Testis (tissue), 3 donors: Measurements from ENCODE around the gene AAMDC. TPM values are rescaled to one million over a fixed set of nuclear protein-coding genes. Genes with fewer than 3 reads are reported as not detected.
"Not testable (repeated sequence)": the region's sequence is repeated elsewhere in the genome, so short reads cannot be mapped to it uniquely, and the experiment has no call there.

ENCODE experiments used
- DNase-seq: peaks from one replicate; pipeline ENCODE4 v3.0.0-alpha.2; 2019
- H3K27ac ChIP-seq, 2 donors: fragments of 200-600 bp; sonication (generic); one replicate each; pipeline ENCODE4 v1.5.1; 2019
- H3K27me3 ChIP-seq: fragments of 200-600 bp; sonication (generic); one replicate; pipeline ENCODE4 v1.5.1; 2019
- H3K36me3 ChIP-seq: fragments of 200-600 bp; sonication (generic); one replicate; pipeline ENCODE4 v1.5.1; 2017; ENCODE audit warnings: low read depth; ENCODE audit errors: missing control alignments
- H3K4me1 ChIP-seq: fragments of 200-600 bp; sonication (generic); one replicate; pipeline ENCODE4 v1.5.1; 2019
- H3K4me3 ChIP-seq, 2 donors: fragments of 200-600 bp; sonication (generic); one replicate each; pipeline ENCODE4 v1.5.1; 2017 to 2019
- H3K9me3 ChIP-seq: fragments of 200-600 bp; sonication (generic); one replicate; pipeline ENCODE4 v1.5.1; 2017
- POLR2A ChIP-seq: fragments of 450-650 bp; IDR thresholded peaks from one replicate; pipeline ENCODE4 v1.6.1; 2017; ENCODE audit warnings: antibody characterized with exemption, mild to moderate bottlenecking, moderate library complexity
- WGBS, 2 donors: methylation state at CpG; one replicate each; pipeline ENCODE4 v1.1.5; 2018; 5-methylcytosine and 5-hydroxymethylcytosine counted together
- intact Hi-C: fragments of 100-400 bp; cut with DNase I; formaldehyde crosslinking; loops from one replicate; pipeline ENCODE4 v1.15.1; 2023; ENCODE audit warnings: low total_unique reads
- polyA plus RNA-seq: library from polyadenylated mRNA; stranded (reverse); fragments of 350-450 nt; fragmentation: Illumina TruSeq; extraction: RNeasy Lipid Tissue Mini Kit (QIAGEN cat#74804); gene quantifications from one replicate; pipeline ENCODE4 v1.2.3, GENCODE V29; 2014; ENCODE audit warnings: low read depth, low replicate concordance; ENCODE audit not compliant: insufficient read depth
- total RNA-seq, 2 donors: library from RNA; depleted of rRNA; stranded (reverse); fragments of >200 nt; gene quantifications; one replicate each; pipeline ENCODE4 v1.2.3, GENCODE V29; 2016
- TF ChIP-seq, protein P1 (sequence below), 3 experiments: fragments of 450-650 bp in 2 of 3; fragments of 200-600 bp in 1 of 3; sonication (generic) in 1 of 3; IDR thresholded peaks; one replicate each; pipeline ENCODE4 v1.5.1; 2016 to 2019; ENCODE audit warnings: antibody characterized with exemption in 3 of 3, mild to moderate bottlenecking in 2 of 3, moderate library complexity in 1 of 3

Gene AAMDC
- total and polyA plus RNA-seq, 3 donors from 2014 or later, result 20.2 to 56.6 (median 22.0) TPM

DNA sequence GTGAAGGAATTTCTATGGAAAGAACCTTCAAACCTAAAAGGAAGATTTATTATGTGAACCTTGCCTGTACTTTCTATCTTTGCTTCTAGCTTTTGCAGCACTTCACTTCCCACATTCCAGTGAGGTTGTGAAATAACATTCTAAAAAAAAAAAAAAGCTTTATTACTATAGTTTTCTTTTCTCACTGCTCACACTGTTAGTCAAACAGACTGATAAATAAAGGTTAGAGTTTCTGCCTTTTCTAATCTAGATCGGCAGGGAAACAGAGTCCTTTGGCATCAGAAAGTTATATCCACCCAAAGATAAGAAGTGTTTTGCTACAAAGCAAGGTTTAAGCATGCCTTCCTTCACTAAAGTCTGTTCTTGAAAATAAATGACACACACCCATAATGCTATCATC is 2.8 kb downstream of the AAMDC start:
- intact Hi-C loops, result loop anchor here (10.0 kb wide), 1 partner anchor 171 kb away; the partner anchor contains the start of gene INTS4
- DNase-seq, result no peak
- WGBS, 2 donors, result 33 to 46% methylated on average over 1 of the region's 1 CpG
- TF ChIP-seq, protein P1, sequence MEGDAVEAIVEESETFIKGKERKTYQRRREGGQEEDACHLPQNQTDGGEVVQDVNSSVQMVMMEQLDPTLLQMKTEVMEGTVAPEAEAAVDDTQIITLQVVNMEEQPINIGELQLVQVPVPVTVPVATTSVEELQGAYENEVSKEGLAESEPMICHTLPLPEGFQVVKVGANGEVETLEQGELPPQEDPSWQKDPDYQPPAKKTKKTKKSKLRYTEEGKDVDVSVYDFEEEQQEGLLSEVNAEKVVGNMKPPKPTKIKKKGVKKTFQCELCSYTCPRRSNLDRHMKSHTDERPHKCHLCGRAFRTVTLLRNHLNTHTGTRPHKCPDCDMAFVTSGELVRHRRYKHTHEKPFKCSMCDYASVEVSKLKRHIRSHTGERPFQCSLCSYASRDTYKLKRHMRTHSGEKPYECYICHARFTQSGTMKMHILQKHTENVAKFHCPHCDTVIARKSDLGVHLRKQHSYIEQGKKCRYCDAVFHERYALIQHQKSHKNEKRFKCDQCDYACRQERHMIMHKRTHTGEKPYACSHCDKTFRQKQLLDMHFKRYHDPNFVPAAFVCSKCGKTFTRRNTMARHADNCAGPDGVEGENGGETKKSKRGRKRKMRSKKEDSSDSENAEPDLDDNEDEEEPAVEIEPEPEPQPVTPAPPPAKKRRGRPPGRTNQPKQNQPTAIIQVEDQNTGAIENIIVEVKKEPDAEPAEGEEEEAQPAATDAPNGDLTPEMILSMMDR (IDR thresholded peaks at IDR 0.05), result no peak
- peaks cover 11% of the 10 kb centered on the region for H3K4me1 ChIP-seq
- no peaks in the 10 kb centered on the region for H3K9me3 ChIP-seq
- no peak overlapping the region for H3K27ac ChIP-seq
- H3K27me3 ChIP-seq, result no peaks in the 10 kb centered on the region
- no peak overlapping the region for H3K4me3 ChIP-seq
- no peaks in the 10 kb centered on the region for H3K36me3 ChIP-seq

DNA sequence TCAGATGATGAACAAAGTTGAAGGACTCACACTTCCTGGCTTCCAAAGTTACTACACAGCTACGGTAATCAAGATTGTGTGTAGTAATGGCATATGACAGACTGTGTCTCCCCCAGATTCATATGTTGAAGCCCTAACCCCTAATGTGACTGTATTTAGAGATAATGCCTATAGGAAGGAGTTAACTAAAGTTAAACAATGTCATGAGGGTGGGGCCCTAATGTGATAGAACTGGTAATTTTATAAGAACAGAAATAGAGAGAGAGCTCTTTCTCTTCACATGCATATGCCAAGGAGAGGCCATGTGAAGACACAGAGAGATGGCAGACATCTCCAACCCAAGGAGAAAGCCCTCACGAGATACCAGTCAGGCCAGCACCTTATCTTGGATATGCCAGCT is 8.0 kb downstream of the AAMDC start:
- no peak for DNase-seq
- Histone ChIP-seq H3K9me3 (no peaks in the 10 kb centered on the region), H3K36me3 (no peaks in the 10 kb centered on the region), H3K4me1 (peaks cover 2% of the 10 kb centered on the region), H3K27ac (no peak overlapping the region), H3K27me3 (no peaks in the 10 kb centered on the region), H3K4me3 (no peak overlapping the region)
- WGBS, 2 donors, result 94 to 97% methylated on average over 2 of the region's 2 CpGs
- TF ChIP-seq POLR2A, result no peak
- TF ChIP-seq, protein P1 (IDR thresholded peaks at IDR 0.05), result no peak
- intact Hi-C loops, result loop anchor here (10.0 kb wide), 1 partner anchor 166 kb away; the partner anchor contains the start of gene INTS4

DNA sequence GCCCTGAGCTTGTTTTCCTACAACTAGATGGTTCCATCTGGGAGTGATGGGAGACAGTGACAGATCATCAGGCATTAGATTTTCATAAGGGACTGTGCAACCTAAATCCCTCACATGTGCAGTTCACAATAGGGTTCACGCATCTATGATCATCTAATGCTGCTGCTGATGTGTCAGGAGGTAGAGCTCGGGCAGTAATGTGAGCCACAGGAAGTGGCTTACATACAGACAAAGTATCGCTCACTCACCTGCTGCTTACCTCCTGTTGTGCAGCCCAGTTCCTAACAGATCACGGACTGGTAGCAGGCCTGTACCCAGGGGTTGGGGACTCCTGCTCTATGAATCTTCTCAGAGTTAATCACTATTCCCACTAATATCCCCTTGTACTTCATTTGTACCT is 12.4 kb downstream of the AAMDC start:
- H3K9me3 ChIP-seq, result no peaks in the 10 kb centered on the region
- no peak overlapping the region for H3K27ac ChIP-seq
- intact Hi-C loops, result no loop called here
- no peaks in the 10 kb centered on the region for H3K27me3 ChIP-seq
- no peaks in the 10 kb centered on the region for H3K36me3 ChIP-seq
- no peak overlapping the region for H3K4me3 ChIP-seq
- 94 to 97% methylated on average over 4 of the region's 4 CpGs for WGBS, 2 donors
- no peaks in the 10 kb centered on the region for H3K4me1 ChIP-seq
- DNase-seq, result no peak
- no peak for TF ChIP-seq POLR2A
- TF ChIP-seq, protein P1 (IDR thresholded peaks at IDR 0.05), result no peak

DNA sequence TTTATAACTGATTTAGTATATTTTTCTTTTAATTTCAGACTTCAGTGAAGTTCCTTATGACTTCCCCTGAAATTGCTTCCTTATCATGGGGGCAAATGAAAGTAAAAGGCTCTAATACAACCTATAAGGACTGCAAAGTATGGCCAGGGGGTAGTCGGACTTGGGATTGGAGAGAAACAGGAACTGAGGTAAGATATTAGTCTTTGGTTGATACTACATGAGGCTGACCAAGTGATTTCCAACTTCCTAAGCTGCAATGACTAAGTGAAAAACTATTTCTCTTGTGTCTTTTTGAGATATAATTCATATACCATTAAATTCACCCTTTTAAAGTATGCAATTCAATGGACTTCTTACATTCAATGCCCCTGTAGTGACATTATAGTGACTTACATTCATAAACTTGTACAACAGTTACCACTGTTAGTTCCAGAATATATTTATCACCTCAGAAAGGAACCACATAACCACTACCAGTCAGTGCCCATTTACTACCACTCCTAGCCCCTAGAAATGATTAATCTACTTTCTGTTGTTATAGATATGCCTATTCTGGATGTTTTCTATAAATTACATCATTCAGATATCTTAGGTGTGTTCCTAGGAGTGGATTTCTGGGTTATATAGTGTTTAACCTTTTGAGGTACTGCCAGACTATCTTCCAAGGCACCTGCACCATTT is 21.6 kb downstream of the AAMDC start:
- no peak for DNase-seq
- intact Hi-C loops, result no loop called here
- no peak overlapping the region for H3K27ac ChIP-seq
- H3K27me3 ChIP-seq, result no peaks in the 10 kb centered on the region
- TF ChIP-seq POLR2A, result no peak
- TF ChIP-seq, protein P1 (IDR thresholded peaks at IDR 0.05), result no peak
- H3K9me3 ChIP-seq, result no peaks in the 10 kb centered on the region
- no peak overlapping the region for H3K4me3 ChIP-seq
- 87 to 90% methylated on average over 1 of the region's 1 CpG for WGBS, 2 donors
- H3K36me3 ChIP-seq, result no peaks in the 10 kb centered on the region
- no peaks in the 10 kb centered on the region for H3K4me1 ChIP-seq

DNA sequence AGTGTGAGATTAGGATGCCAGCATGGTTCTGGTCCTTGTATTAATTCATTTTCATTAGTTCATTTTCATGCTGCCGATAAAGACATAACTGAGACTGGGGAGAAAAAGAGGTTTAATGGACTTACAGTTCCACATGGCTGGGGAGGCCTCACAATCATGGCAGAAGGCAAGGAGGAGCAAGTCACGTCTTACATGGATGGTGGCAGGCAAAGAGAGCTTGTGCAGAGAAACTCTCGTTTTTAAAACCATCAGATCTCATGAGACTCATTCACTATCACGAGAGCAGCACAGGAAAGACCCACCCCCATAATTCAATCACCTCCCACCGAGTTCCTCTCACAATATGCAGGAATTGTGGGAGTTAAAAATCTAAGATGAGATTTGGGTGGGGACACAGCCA is 22.8 kb downstream of the AAMDC start:
- H3K36me3 ChIP-seq, DNase-seq, H3K27ac ChIP-seq, H3K9me3 ChIP-seq, intact Hi-C loops, H3K4me3 ChIP-seq, H3K4me1 ChIP-seq, H3K27me3 ChIP-seq: not testable (repeated sequence)
- 80 to 93% methylated on average over 5 of the region's 5 CpGs for WGBS, 2 donors
